Breast epithelium (tissue), 3 donors: ENCODE data around the gene RGL1.

Experiments used
- CTCF ChIP-seq, 3 donors: fragments of 450-650 bp; IDR thresholded peaks; one replicate each; pipeline ENCODE4 v1.5.1; 2016 to 2017; ENCODE audit warnings: antibody characterized with exemption in 3 of 3, mild to moderate bottlenecking in 3 of 3, moderate library complexity in 3 of 3
- POLR2A ChIP-seq: fragments of 450-650 bp; IDR thresholded peaks from one replicate; pipeline ENCODE4 v1.6.1; 2016; ENCODE audit warnings: antibody characterized with exemption, mild to moderate bottlenecking, moderate library complexity

- no peak for TF ChIP-seq POLR2A
- TF ChIP-seq CTCF (IDR thresholded peaks at IDR 0.05), result no peak
These were observed 121.0 kb downstream of the RGL1 start for GRCh38 chr1:183925947-183926346.
